Breast epithelium (tissue), 3 donors: ENCODE results near the gene ZNF554.

ENCODE experiments used
- POLR2A ChIP-seq: fragments of 450-650 bp; IDR thresholded peaks from one replicate; pipeline ENCODE4 v1.6.1; 2016; ENCODE audit warnings: antibody characterized with exemption, mild to moderate bottlenecking, moderate library complexity
- POLR2AphosphoS5 ChIP-seq, 3 donors: sonication (generic); formaldehyde crosslinking; IDR thresholded peaks; one replicate each; pipeline ENCODE4 v1.6.1; 2017; ENCODE audit warnings: antibody characterized with exemption in 3 of 3
- TF ChIP-seq, protein P1 (sequence below), 3 donors: fragments of 450-650 bp; IDR thresholded peaks; one replicate each; pipeline ENCODE4 v1.5.1; 2016 to 2017; ENCODE audit warnings: antibody characterized with exemption in 3 of 3, mild to moderate bottlenecking in 3 of 3, moderate library complexity in 3 of 3

DNA sequence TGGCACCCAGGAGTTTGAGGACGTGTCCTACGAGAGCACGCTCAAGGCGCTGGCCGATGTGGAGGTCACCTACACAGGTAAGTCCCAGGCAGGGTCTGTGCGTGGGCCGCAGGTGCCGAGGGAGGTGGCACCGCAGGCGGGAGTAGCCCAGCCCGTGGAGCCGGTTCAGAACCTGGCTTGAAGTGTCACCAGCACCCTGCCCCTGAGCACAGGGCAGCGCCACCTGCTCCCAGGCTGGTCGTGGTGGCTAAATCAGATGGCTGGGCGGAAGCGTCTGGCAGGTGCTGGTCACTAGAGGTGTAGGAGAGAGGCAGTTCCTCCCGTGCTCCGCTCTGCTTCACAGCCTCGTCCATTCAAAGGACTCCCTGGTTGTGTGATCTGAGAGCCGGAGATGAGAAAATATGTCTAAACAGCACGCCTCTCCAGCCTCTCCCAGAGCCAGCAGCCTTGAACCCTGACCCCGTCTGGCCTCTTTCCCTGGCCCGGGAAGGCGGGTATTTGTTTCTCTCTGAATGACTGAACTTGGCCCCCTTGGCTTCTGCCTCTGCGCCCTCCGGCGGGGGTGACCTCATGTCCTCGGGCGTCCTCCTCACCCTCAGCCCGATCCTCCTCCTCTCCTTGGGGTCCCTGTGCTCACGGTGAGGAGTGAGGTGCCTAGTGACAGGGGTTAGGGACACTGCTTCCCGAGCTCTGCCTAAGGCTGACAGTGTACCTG is 29.0 kb upstream of the ZNF554 start:
- TF ChIP-seq, protein P1, sequence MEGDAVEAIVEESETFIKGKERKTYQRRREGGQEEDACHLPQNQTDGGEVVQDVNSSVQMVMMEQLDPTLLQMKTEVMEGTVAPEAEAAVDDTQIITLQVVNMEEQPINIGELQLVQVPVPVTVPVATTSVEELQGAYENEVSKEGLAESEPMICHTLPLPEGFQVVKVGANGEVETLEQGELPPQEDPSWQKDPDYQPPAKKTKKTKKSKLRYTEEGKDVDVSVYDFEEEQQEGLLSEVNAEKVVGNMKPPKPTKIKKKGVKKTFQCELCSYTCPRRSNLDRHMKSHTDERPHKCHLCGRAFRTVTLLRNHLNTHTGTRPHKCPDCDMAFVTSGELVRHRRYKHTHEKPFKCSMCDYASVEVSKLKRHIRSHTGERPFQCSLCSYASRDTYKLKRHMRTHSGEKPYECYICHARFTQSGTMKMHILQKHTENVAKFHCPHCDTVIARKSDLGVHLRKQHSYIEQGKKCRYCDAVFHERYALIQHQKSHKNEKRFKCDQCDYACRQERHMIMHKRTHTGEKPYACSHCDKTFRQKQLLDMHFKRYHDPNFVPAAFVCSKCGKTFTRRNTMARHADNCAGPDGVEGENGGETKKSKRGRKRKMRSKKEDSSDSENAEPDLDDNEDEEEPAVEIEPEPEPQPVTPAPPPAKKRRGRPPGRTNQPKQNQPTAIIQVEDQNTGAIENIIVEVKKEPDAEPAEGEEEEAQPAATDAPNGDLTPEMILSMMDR (IDR thresholded peaks at IDR 0.05) = no peak
- TF ChIP-seq POLR2AphosphoS5 (IDR thresholded peaks at IDR 0.05) = no peak
- TF ChIP-seq POLR2A = no peak
